Stimulated activated CD4-positive, alpha-beta T cell treated with anti-CD3 and anti-CD28 coated beads, Interleukin-1b, Interleukin-23, amount 100 ng/mL, for 4 hours (primary cell): Measurements from ENCODE around the gene FIS1.
"Not testable (repeated sequence)": the region's sequence is repeated elsewhere in the genome, so short reads cannot be mapped to it uniquely, and the experiment has no call there.

Experiments
- DNase-seq, 2 donors: peaks; one replicate each; pipeline ENCODE4 v3.0.0-alpha.2; 2020; ENCODE audit warnings: low read depth in 2 of 2

FIS1 gene

DNA sequence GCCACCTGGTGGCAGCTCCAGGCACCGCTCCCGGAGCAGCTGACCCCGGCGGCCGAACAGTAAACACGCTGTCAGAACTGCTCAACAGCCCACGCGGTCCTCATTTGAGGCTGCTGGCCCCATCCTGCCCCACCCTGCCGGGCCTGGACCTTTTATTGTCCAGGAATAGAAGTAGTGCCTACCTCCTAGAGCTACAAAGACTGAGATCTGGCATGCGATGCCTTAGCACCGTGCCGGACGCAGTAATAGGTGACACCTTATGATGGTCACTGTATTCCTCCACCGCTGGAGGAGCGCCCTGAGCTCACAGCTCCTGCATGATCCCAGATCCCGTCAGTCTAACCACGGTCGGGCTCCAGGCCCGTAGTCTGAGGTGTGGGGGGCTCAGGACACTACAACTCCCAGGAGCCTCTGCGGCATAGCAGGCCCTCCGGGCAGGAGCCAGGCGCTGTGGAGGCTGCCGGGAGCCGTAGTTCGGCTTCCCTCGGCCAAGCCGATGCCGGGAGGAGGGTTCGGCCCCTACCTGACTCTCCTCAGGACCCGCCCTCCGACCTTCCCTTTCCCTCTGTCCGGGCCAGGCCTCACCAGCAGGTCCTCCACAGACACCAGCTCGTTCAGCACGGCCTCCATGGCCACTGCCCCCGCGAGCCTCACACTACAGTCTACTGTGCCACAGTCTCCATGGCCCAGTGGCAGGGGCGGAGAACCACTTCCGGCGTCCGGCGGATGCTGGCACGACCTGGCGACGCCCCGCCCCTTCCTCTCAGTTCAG is at the start of gene FIS1:
Gene FIS1 (minus strand): TSS at position 707 of the 772 bp plus-strand sequence. CDS start 77 bp downstream, at position 630.
- peak; percentile 85 to 90 for DNase-seq

- DNase-seq, result no peak
Observed at GRCh38 chr7:101294039-101294831, 49.4 kb upstream of the FIS1 start.

DNA sequence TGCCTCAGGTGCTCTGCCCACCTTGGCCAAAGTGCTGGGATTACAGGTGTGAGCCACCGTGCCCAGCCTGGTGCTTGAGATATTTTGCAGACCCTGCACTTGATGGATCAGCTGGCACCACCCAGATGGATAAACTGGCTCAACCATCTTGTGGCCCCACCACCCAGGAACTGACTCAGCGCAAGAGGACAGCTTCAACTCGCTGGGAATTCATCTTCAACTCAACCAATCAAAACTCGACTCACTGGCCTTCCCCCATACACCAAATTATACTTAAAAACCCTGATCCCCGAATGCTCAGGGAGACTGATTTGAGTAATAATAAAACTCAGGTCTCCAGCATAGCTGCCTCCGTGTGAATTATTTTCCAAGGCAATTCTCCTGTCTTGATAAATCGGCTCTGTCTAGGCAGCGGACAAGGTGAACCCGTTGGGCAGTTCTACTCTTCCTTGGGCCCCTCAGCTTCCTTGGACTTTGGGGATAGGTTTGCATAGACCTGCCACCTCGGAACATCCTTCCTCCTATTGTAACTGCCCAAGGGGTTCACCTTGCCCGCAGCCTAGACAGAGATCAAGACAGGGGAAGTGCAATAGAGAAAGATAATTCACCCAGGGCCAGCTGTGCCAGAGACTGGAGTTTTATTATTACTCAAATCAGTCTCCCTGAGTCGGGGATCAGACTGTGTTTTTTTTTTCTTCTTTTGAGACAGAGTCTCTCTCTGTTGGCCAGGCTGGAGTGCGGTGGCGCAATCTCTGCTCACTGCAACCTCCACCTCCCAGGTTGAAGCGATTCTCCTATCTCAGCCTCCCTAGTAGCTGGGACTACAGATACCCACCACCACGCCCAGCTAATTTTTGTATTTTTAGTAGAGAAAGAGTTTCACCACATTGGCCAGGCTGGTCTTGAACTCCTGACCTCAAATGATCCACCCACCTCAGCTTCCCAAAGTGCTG is 48.5 kb upstream of the FIS1 start:
- DNase-seq, result not testable (repeated sequence)

DNA sequence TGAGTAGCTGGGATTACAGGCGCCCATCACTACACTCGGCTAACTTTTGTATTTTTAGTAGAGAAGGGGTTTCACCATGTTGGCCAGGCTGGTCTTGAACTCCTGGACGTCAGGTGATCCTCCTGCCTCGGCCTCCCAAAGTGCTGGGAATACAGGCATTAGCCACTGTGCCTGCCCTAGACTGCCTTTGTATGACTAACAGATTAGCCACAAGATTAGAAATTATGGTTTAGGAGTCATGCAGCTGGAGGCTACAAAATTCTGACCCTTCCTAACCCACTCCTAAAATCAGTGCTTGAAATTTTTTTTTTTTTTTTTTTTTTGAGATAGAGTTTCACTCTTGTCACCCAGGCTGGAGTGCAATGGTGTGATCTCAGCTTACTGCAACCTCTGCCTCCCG is 47.7 kb upstream of the FIS1 start:
- not testable (repeated sequence) for DNase-seq

DNA sequence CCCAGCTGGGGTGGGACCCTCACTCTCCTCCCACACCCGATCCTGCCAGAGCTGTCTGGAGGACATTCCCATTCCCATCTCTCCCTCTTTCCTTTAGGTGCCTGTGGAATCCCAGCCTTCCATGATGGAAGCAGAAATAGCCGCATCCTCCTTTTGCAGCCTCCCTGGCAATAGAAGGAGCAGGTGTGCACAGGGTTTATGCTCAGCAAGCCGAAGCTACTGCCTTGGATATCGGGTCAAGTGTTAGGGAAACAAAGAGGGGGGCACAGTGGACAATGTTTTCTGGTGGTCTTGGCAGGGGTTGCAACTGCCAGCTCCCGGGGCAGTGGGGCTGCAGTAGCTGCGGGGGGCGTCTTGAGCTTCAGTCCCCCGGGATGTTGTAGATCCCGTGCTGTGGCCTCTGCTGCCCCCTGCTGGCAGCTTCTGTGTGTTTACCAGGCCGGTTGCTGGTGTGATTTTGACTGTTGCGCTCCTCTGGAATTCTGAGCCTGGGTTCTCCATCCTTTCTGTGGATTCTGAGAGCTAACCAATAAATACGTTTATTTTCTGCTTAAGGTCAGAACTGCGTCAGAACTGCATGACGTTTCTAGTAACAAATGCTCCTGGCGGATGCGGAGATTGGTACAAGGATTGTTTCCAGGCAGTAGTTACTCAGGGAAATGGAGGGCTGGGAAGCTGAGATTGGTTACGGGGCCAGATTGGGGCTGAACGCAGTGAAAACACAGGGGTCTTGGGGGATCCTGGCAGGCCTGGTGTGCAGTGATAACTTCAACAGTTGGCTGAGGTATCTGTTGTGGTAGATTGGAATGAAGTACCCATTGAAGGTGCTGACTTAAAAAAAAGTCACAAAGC is 45.5 kb upstream of the FIS1 start:
- DNase-seq, result peak; percentile 60 to 62

GRCh38 chr7:101289687-101290086 is 44.8 kb upstream of the FIS1 start:
- not testable (repeated sequence) for DNase-seq

DNA sequence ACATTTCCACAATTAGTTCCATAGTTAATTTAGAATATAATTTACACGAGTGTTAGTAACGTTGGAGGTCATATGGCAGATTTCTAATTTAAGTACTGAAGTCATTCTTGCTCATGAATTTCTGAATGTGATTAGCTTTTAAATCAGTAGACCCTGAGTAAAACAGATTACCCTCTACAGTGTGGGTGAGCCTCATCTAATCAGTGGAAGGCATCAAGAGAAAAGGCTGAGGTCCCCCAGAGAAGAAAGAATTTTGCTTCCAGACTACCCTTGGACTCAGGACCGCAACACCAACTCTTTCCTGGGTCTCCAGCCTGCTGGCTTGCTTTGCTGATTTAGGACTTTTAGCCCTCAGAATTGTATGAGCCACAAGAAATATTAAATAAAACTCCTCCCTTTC is 43.6 kb upstream of the FIS1 start:
- DNase-seq, result no peak

DNA sequence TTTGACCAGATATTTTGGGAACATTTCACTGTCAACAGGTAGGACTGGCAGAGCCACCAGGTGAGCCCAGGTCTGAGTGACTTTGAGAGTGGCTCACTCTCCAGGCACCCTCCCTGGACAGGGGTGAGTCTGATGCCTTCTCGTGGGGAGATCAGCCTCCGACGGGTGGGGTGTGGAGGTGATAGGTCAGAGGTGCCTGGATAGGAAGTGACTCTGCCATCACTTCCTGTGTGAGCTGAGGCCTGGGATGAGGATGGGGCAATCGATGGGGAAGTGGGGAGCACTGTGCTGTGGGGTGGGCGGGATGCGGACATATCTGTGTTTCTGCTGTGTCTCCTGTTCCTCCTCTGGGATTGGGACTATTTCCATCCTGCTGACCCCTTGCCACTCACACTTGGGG is 42.2 kb upstream of the FIS1 start:
- no peak for DNase-seq

GRCh38 chr7:101285880-101286279 is 41.0 kb upstream of the FIS1 start:
- DNase-seq, result not testable (repeated sequence)

- no peak for DNase-seq
Observed at GRCh38 chr7:101285171-101285570, 40.3 kb upstream of the FIS1 start.

DNA sequence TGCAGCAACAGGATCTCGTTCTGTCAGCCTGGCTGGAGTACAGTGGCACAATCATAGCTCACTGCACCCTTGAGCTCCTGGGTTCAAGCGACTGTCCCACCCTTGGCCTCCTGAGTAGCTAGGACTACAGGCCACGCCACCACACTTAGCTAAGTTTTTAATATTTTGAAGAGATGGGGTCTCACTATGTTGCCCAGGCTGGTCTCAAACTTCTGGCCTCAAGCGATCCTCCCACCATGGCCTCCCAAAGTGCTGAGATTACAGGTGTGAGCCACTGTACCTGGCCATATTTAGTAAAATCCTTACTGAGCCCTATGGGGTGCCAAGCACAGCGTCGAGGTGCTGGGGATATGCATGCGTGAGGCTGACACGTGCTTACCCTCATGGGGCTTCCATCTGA is 36.0 kb upstream of the FIS1 start:
- DNase-seq, result not testable (repeated sequence)

GRCh38 chr7:101278461-101279292 is 33.8 kb upstream of the FIS1 start:
- DNase-seq, result no peak

- no peak for DNase-seq
Observed at GRCh38 chr7:101277155-101277554, 32.3 kb upstream of the FIS1 start.

- no peak for DNase-seq
Observed at GRCh38 chr7:101273206-101273605, 28.3 kb upstream of the FIS1 start.

DNA sequence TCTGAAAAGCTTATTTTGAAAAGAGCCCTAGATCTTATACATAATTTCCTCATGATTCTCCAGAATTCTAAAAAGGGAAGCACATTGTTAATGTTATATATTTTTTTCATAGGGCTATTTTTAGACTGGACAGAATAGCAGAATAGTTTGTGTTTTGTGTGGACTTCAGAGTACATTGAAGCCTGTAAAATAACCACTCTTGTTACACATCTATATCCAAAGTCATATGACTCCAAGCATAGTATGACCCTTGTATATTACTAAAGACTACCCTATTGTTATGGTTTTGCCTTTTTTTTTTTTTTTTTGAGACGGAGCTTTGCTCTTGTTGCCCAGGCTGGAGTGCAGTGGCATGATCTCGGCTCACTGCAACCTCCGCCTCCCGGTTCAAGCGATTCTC is 26.1 kb upstream of the FIS1 start:
- no peak for DNase-seq

DNA sequence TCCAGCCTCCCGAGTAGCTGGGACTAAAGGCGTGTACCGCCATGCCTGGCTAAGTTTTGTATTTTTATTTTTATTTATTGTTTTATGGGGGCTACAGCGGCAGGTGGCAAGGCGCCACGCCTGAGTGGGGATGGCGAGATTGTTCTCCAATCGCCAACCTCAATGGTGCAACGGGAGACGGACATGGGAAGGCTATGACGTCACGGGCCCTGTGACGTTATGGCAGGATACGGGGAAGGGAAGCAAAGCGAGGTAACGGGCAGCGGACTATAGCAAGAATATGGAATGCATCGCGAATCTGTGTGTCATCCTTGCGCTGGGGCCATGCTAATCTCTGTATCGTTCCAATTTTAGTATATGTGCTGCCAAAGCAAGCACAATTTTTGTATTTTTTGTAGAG is 24.8 kb upstream of the FIS1 start:
- DNase-seq, result no peak

- no peak for DNase-seq
Observed at GRCh38 chr7:101265622-101266516, 21.0 kb upstream of the FIS1 start.

GRCh38 chr7:101264102-101264706 is 19.3 kb upstream of the FIS1 start:
- DNase-seq, result not testable (repeated sequence)
